ENCODE measurements around the gene MED27. TPM values are rescaled to one million over a fixed set of nuclear protein-coding genes. Genes with fewer than 3 reads are reported as not detected.

The MED27 gene
- total RNA-seq, 4 donors from 2014 or later, result 12.9 to 21.8 (median 20.0) TPM

GRCh38 chr9:131834721-131835120 is 244.9 kb downstream of the MED27 start:
- no peak for TF ChIP-seq POLR2A (IDR thresholded peaks at IDR 0.05; ENCODE audit: low read depth)
- TF ChIP-seq, protein P1, sequence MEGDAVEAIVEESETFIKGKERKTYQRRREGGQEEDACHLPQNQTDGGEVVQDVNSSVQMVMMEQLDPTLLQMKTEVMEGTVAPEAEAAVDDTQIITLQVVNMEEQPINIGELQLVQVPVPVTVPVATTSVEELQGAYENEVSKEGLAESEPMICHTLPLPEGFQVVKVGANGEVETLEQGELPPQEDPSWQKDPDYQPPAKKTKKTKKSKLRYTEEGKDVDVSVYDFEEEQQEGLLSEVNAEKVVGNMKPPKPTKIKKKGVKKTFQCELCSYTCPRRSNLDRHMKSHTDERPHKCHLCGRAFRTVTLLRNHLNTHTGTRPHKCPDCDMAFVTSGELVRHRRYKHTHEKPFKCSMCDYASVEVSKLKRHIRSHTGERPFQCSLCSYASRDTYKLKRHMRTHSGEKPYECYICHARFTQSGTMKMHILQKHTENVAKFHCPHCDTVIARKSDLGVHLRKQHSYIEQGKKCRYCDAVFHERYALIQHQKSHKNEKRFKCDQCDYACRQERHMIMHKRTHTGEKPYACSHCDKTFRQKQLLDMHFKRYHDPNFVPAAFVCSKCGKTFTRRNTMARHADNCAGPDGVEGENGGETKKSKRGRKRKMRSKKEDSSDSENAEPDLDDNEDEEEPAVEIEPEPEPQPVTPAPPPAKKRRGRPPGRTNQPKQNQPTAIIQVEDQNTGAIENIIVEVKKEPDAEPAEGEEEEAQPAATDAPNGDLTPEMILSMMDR (IDR thresholded peaks at IDR 0.05), result no peak
- no peak for TF ChIP-seq POLR2AphosphoS5 (IDR thresholded peaks at IDR 0.05)
- TF ChIP-seq EP300 (IDR thresholded peaks at IDR 0.05), result no peak
- Histone ChIP-seq H3K27me3 (peaks cover 0 to 30% (median 0%) of the 10 kb centered on the region in 4 donors), H3K36me3 (no peaks in the 10 kb centered on the region), H3K4me1 (peaks cover 0 to 14% (median 11%) of the 10 kb centered on the region in 4 donors), H3K4me3 (peak overlapping the region in 3 of 4 donors; percentile 19 to 31 (median 27)), H3K9me3 (peaks cover 0 to 22% (median 13%) of the 10 kb centered on the region in 4 donors), H3K27ac (replicated peaks in 1 of 4) (no peak overlapping the region)
- intact Hi-C loops (cut with DNase I), result no loop called here
- 35% methylated on average over 11 of the region's 15 CpGs for WGBS
- no peak for DNase-seq (ENCODE audit: extremely low spot score)

GRCh38 chr9:131833906-131834305 is 245.8 kb downstream of the MED27 start:
- Histone ChIP-seq H3K36me3 (no peaks in the 10 kb centered on the region), H3K4me1 (peaks cover 0 to 14% (median 11%) of the 10 kb centered on the region in 4 donors), H3K9me3 (peaks cover 0 to 22% (median 13%) of the 10 kb centered on the region in 4 donors), H3K27me3 (peaks cover 0 to 25% (median 0%) of the 10 kb centered on the region in 4 donors), H3K27ac (replicated peaks in 1 of 4) (no peak overlapping the region), H3K4me3 (no peak overlapping the region)
- no peak for DNase-seq (ENCODE audit: extremely low spot score)
- 80% methylated on average over 1 of the region's 2 CpGs for WGBS
- intact Hi-C loops (cut with DNase I), result no loop called here
- TF ChIP-seq POLR2A (IDR thresholded peaks at IDR 0.05; ENCODE audit: low read depth) (no peak), EP300 (IDR thresholded peaks at IDR 0.05) (no peak)
- TF ChIP-seq, protein P1 (IDR thresholded peaks at IDR 0.05), result no peak

DNA sequence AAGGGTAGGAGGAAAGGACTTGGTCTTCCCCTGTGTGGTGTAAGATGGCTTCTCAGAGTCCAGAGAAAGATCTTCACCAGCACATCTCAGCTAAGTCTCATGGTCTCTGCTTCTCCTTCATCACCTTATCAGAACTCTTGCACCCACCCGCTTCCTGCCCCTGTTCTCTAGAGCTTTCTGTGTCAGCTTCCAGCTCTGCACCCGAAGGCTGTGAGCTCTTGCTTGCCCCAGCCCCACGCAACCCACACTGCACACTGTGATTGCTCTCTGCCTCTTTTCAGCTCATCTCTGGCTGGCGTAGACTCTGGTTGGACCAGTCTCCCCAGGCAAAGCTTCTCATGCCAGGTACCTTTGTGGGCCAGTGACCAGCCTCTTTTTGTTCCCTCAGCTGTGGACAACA is 246.6 kb downstream of the MED27 start:
- WGBS, result 64% methylated on average over 4 of the region's 4 CpGs
- Histone ChIP-seq H3K4me1 (peaks cover 0 to 14% (median 11%) of the 10 kb centered on the region in 4 donors), H3K9me3 (peaks cover 0 to 22% (median 13%) of the 10 kb centered on the region in 4 donors), H3K27ac (replicated peaks in 1 of 4) (no peak overlapping the region), H3K36me3 (no peaks in the 10 kb centered on the region), H3K27me3 (peaks cover 0 to 18% (median 0%) of the 10 kb centered on the region in 4 donors), H3K4me3 (no peak overlapping the region)
- no peak for DNase-seq (ENCODE audit: extremely low spot score)
- no peak for TF ChIP-seq EP300 (IDR thresholded peaks at IDR 0.05)
- TF ChIP-seq, protein P1 (IDR thresholded peaks at IDR 0.05), result no peak
- no peak for TF ChIP-seq POLR2AphosphoS5 (IDR thresholded peaks at IDR 0.05)
- TF ChIP-seq POLR2A (IDR thresholded peaks at IDR 0.05; ENCODE audit: low read depth), result no peak
- intact Hi-C loops (cut with DNase I), result no loop called here

DNA sequence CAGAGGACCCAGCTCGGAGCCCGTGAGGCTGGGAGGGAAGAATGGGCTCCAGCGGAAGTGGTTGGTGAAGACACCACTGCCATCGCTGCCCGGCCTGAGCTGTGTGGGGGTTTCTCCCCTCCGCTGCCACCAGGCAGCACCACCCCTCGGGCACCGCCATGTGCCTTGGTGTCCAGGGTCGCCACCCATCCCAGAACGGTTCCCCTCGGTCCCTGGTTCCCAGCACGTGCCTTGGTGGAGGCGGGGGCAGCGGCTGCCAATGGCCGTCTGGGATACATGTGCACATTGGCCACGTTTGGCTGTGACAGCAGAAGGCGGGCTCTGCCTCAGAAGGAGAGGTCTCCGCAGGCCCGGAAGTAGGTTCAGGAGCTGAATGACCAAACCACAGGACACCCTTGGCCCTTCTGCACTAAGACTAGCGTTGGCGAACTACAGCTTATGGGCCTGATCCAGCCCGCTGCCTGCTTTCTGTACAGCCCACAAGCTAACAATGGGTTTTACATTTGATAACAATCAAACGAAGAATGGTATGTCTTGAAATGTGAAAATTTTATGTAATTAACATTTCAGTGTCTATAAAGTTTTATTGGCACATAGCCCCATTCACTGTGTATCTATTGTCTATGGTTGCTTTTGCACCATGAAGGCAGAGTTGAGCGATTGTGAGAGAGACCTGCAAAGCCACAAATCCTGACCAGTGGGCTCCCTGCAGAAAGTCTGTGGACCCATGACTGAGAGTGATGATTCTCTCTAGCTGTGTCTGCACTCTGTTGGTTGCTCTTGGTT is 248.1 kb downstream of the MED27 start:
- 88% methylated on average over 17 of the region's 24 CpGs for WGBS
- DNase-seq (ENCODE audit: extremely low spot score), result no peak
- intact Hi-C loops (cut with DNase I), result no loop called here

GRCh38 chr9:131827821-131828369 is 251.8 kb downstream of the MED27 start:
- 81% methylated on average over 17 of the region's 21 CpGs for WGBS
- no peaks in the 10 kb centered on the region for H3K4me1 ChIP-seq
- H3K27ac ChIP-seq (replicated peaks in 1 of 4), result no peak overlapping the region
- H3K9me3 ChIP-seq, result peaks cover 0 to 4% (median 0%) of the 10 kb centered on the region in 4 donors
- peaks cover 0 to 48% (median 2%) of the 10 kb centered on the region in 4 donors for H3K27me3 ChIP-seq
- no peak for TF ChIP-seq POLR2AphosphoS5 (IDR thresholded peaks at IDR 0.05)
- no peak for DNase-seq (ENCODE audit: extremely low spot score)
- H3K4me3 ChIP-seq, result no peak overlapping the region
- no peaks in the 10 kb centered on the region for H3K36me3 ChIP-seq
- intact Hi-C loops (cut with DNase I), result no loop called here

More for the DNA sequence above, 248.1 kb downstream of the MED27 start:
- Histone ChIP-seq H3K27ac (replicated peaks in 1 of 4) (no peak overlapping the region), H3K9me3 (peaks cover 0 to 22% (median 13%) of the 10 kb centered on the region in 4 donors), H3K27me3 (peaks cover 0 to 14% (median 0%) of the 10 kb centered on the region in 4 donors), H3K4me1 (peaks cover 0 to 14% (median 11%) of the 10 kb centered on the region in 4 donors), H3K36me3 (no peaks in the 10 kb centered on the region), H3K4me3 (no peak overlapping the region)
- TF ChIP-seq POLR2A (IDR thresholded peaks at IDR 0.05; ENCODE audit: low read depth), result no peak
